HepG2 (cell line): ENCODE data around the gene TOB2. TPM values are rescaled to one million over a fixed set of nuclear protein-coding genes. Genes with fewer than 3 reads are reported as not detected.
A peak's percentile ranks its signal among the peaks of the same experiment; 100 is the strongest.

Experiments
- ARNT2 ChIP-seq: sonication (generic); formaldehyde crosslinking; IDR thresholded peaks from 2 replicates; pipeline ENCODE4 v1.8.0; 2022; ENCODE audit warnings: mild to moderate bottlenecking, low read depth, missing genetic modification reagents, moderate library complexity
- ATF7 ChIP-seq, 2 experiments: fragments of 450-650 bp in 1 of 2; sonication (generic) in 1 of 2; formaldehyde crosslinking in 1 of 2; IDR thresholded peaks; 2 replicates each; pipeline versions ENCODE4 v1.4.0 to v1.6.1; 2016 to 2020; ENCODE audit warnings: antibody characterized with exemption in 1 of 2, mild to moderate bottlenecking in 1 of 2, missing genetic modification reagents in 1 of 2
- CBX2 ChIP-seq, 2 experiments: fragments of 200-600 bp in 1 of 2; sonication (generic); formaldehyde crosslinking in 1 of 2; IDR thresholded peaks; 2 replicates each; pipeline versions ENCODE4 v1.7.0 to v1.8.1; 2018 to 2022; ENCODE audit warnings: low read depth in 2 of 2, low read length in 1 of 2, mild to moderate bottlenecking in 1 of 2, missing genetic modification reagents in 1 of 2
- CC2D1A ChIP-seq: sonication (generic); formaldehyde crosslinking; IDR thresholded peaks from 2 replicates; pipeline ENCODE4 v1.8.1; 2023; ENCODE audit warnings: mild to moderate bottlenecking, missing genetic modification reagents
- EED ChIP-seq: sonication (generic); formaldehyde crosslinking; IDR thresholded peaks from 2 replicates; pipeline ENCODE4 v1.5.0; 2020; ENCODE audit warnings: mild to moderate bottlenecking, missing genetic modification reagents
- ESRRA ChIP-seq: sonication (generic); formaldehyde crosslinking; IDR thresholded peaks from 2 replicates; pipeline ENCODE4 v1.5.1; 2020; ENCODE audit warnings: mild to moderate bottlenecking, low read depth, missing genetic modification reagents
- GPBP1L1 ChIP-seq: sonication (generic); formaldehyde crosslinking; IDR thresholded peaks from 2 replicates; pipeline ENCODE4 v1.5.0; 2020; ENCODE audit warnings: mild to moderate bottlenecking, missing genetic modification reagents
- HMG20B ChIP-seq: conservative IDR thresholded peaks from 2 replicates; pipeline ENCODE4 v1.6.1; 2016; ENCODE audit warnings: missing genetic modification reagents, missing compliant biosample characterization
- HMGA1 ChIP-seq: sonication (generic); formaldehyde crosslinking; conservative IDR thresholded peaks from 2 replicates; pipeline ENCODE4 v1.4.0; 2020; ENCODE audit warnings: missing genetic modification reagents
- MNT ChIP-seq: fragments of 450-650 bp; IDR thresholded peaks from 2 replicates; pipeline ENCODE4 v1.6.1; 2016
- MXI1 ChIP-seq: IDR thresholded peaks from 3 replicates; pipeline ENCODE4 v1.6.1; 2012; ENCODE audit warnings: low read depth, low read length, inconsistent platforms, borderline replicate concordance
- NR2C2 ChIP-seq: sonication (generic); formaldehyde crosslinking; IDR thresholded peaks from 2 replicates; pipeline ENCODE4 v1.4.0; 2020; ENCODE audit warnings: missing genetic modification reagents, mild to moderate bottlenecking, moderate library complexity, borderline replicate concordance
- PAX8 ChIP-seq: sonication (generic); formaldehyde crosslinking; IDR thresholded peaks from 2 replicates; pipeline ENCODE4 v1.8.0; 2022; ENCODE audit warnings: mild to moderate bottlenecking, missing genetic modification reagents, borderline replicate concordance
- PLRG1 ChIP-seq: fragments of 450-650 bp; conservative IDR thresholded peaks from 2 replicates; pipeline ENCODE4 v1.6.1; 2016
- PLSCR1 ChIP-seq: sonication (generic); formaldehyde crosslinking; IDR thresholded peaks from 2 replicates; pipeline ENCODE4 v1.5.0; 2020; ENCODE audit warnings: missing genetic modification reagents, mild to moderate bottlenecking, borderline replicate concordance
- SAP130 ChIP-seq: IDR thresholded peaks from 2 replicates; pipeline ENCODE4 v1.6.1; 2016; ENCODE audit warnings: low read depth
- TFE3 ChIP-seq: IDR thresholded peaks from 2 replicates; pipeline ENCODE4 v1.6.1; 2016
- ZNF136 ChIP-seq: sonication (generic); formaldehyde crosslinking; IDR thresholded peaks from 2 replicates; pipeline ENCODE4 v1.8.1; 2022; ENCODE audit warnings: low read depth, mild to moderate bottlenecking, moderate library complexity, missing genetic modification reagents
- ZNF235 ChIP-seq: sonication (generic); formaldehyde crosslinking; IDR thresholded peaks from 2 replicates; pipeline ENCODE4 v1.8.1; 2023; ENCODE audit warnings: mild to moderate bottlenecking, missing genetic modification reagents, borderline replicate concordance
- ZNF562 ChIP-seq: sonication (generic); formaldehyde crosslinking; IDR thresholded peaks from 2 replicates; pipeline ENCODE4 v1.8.0; 2022; ENCODE audit warnings: missing genetic modification reagents, borderline replicate concordance
- ZSCAN25 ChIP-seq: sonication (generic); formaldehyde crosslinking; IDR thresholded peaks from 2 replicates; pipeline ENCODE4 v1.8.0; 2022; ENCODE audit warnings: mild to moderate bottlenecking, missing genetic modification reagents
- polyA plus RNA-seq, 8 experiments: library from polyadenylated mRNA; depleted of rRNA in 3 of 8; stranded (reverse) in 7 of 8; unstranded in 1 of 8; fragments of >200 nt; fragmentation: Illumina TruSeq in 4 of 8; extraction: Trizol in 4 of 8; gene quantifications; 2 replicates each; pipeline versions ENCODE4 v1.2.1 to v1.2.3, GENCODE V29; 2011 to 2016; ENCODE audit warnings: low read depth in 4 of 8, missing spikeins in 1 of 8, mixed read lengths in 1 of 8; ENCODE audit not compliant: insufficient read depth in 1 of 8
- total RNA-seq, 5 experiments: library from RNA; depleted of rRNA; stranded (reverse); fragments of >200 nt; fragmentation: Illumina TruSeq; extraction: Trizol; gene quantifications; 2 replicates each; pipeline ENCODE4 v1.2.3, GENCODE V29; 2016; ENCODE audit warnings: low read depth in 1 of 5
- TF ChIP-seq, protein P1 (sequence below): sonication (generic); formaldehyde crosslinking; IDR thresholded peaks from 2 replicates; pipeline ENCODE4 v1.8.1; 2023; ENCODE audit warnings: missing genetic modification reagents, inconsistent platforms, borderline replicate concordance

TOB2 gene
- total and polyA plus RNA-seq, 2 of the 13 experiments (the other 11 are each of a cell fraction or from before 2014, with no cell fraction given): 12.2 to 13.7 TPM

- TF ChIP-seq, protein P1, sequence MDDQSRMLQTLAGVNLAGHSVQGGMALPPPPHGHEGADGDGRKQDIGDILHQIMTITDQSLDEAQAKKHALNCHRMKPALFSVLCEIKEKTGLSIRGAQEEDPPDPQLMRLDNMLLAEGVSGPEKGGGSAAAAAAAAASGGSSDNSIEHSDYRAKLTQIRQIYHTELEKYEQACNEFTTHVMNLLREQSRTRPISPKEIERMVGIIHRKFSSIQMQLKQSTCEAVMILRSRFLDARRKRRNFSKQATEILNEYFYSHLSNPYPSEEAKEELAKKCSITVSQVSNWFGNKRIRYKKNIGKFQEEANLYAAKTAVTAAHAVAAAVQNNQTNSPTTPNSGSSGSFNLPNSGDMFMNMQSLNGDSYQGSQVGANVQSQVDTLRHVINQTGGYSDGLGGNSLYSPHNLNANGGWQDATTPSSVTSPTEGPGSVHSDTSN (CRISPR knock-in tag): no peak
- no peak for TF ChIP-seq ZNF235 (CRISPR knock-in tag)
- TF ChIP-seq PLRG1: no peak
- no peak for TF ChIP-seq GPBP1L1 (CRISPR knock-in tag)
- peak; percentile 58; the same call in 1 of the 2 replicates for TF ChIP-seq TFE3 (CRISPR knock-in tag)
- TF ChIP-seq ATF7 (IDR thresholded peaks at IDR 0.05): no peak
- no peak; the same call in 1 of the 2 replicates for TF ChIP-seq ATF7 (CRISPR knock-in tag; IDR thresholded peaks at IDR 0.05)
- no peak for TF ChIP-seq ZSCAN25 (CRISPR knock-in tag)
- TF ChIP-seq PAX8 (CRISPR knock-in tag): no peak
- TF ChIP-seq CBX2 (IDR thresholded peaks at IDR 0.05; ENCODE audit: low read depth, low read length): no peak
- TF ChIP-seq CBX2 (CRISPR knock-in tag; IDR thresholded peaks at IDR 0.05; ENCODE audit: low read depth): no peak
- TF ChIP-seq CC2D1A: no peak
- TF ChIP-seq ARNT2 (CRISPR knock-in tag): peak; percentile 38; the same call in 1 of the 2 replicates
- no peak for TF ChIP-seq EED (CRISPR knock-in tag)
- TF ChIP-seq MNT: no peak
- TF ChIP-seq PLSCR1 (CRISPR knock-in tag): no peak
- peak; percentile 77; the same call in 2 of the 3 replicates for TF ChIP-seq MXI1
- TF ChIP-seq SAP130 (CRISPR knock-in tag): peak; percentile 96
- peak; percentile 85 for TF ChIP-seq ESRRA (CRISPR knock-in tag)
- TF ChIP-seq HMGA1: no peak
- no peak for TF ChIP-seq HMG20B (CRISPR knock-in tag)
- TF ChIP-seq ZNF562 (CRISPR knock-in tag): no peak
- peak; percentile 84 for TF ChIP-seq NR2C2 (CRISPR knock-in tag)
- TF ChIP-seq ZNF136 (CRISPR knock-in tag): no peak
Measured at GRCh38 chr22:41397143-41397811, 49.3 kb downstream of the TOB2 start (continued).
